ENCODE results near the gene TXK. TPM values are rescaled to one million over a fixed set of nuclear protein-coding genes. Genes with fewer than 3 reads are reported as not detected.
A peak's percentile ranks its signal among the peaks of the same experiment; 100 is the strongest.

Gene TXK
- total RNA-seq, 1 donor from 2014 or later: not detected

GRCh38 chr4:48129307-48130014 lies 4.6 kb downstream of the TXK start:
- Mint-ChIP-seq H3K4me1 (peaks cover 8% of the 10 kb centered on the region), H3K27me3 (ENCODE audit: low read depth) (no peaks in the 10 kb centered on the region), H3K4me3 (no peak overlapping the region), H3K36me3 (ENCODE audit: low read depth) (no peaks in the 10 kb centered on the region), H3K9me3 (no peaks in the 10 kb centered on the region), H3K27ac (ENCODE audit: unreplicated experiment) (no peak overlapping the region)
- no peak for TF ChIP-seq CTCF (conservative IDR thresholded peaks at IDR 0.05)
- no peak for DNase-seq (ENCODE audit: low read depth, low spot score)

- no peak overlapping the region for H3K4me3 Mint-ChIP-seq
Observed at GRCh38 chr4:48127682-48128404, 6.2 kb downstream of the TXK start.

DNA sequence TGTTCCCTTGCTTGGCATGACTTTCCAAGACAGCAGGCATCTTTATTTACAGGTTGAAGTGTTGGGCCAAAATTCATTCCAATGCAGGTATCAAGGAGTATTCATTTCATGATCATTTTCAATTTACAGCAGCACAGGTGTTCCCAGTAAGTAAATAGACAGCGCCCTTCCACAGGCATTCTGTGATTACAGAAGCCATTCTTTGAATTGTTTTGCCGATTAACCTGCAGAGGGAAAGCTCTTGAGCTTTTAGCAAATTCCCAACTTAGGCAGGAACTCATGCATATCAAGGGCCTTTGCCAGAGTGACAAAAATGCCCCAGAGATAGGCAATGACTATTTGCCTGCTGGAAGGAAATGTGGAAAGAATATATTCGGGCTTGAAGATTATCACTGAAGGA lies 6.8 kb downstream of the TXK start:
- Mint-ChIP-seq H3K36me3 (ENCODE audit: low read depth) (no peaks in the 10 kb centered on the region), H3K27me3 (ENCODE audit: low read depth) (no peaks in the 10 kb centered on the region), H3K27ac (ENCODE audit: unreplicated experiment) (no peak overlapping the region), H3K4me1 (peaks cover 8% of the 10 kb centered on the region), H3K4me3 (no peak overlapping the region), H3K9me3 (no peaks in the 10 kb centered on the region)
- no peak for TF ChIP-seq CTCF (conservative IDR thresholded peaks at IDR 0.05)
- DNase-seq (ENCODE audit: low read depth, low spot score): no peak

More at GRCh38 chr4:48127682-48128404, 6.2 kb downstream of the TXK start:
- H3K27ac Mint-ChIP-seq (ENCODE audit: unreplicated experiment): peak overlapping the region; percentile 96
- no peaks in the 10 kb centered on the region for H3K9me3 Mint-ChIP-seq
- H3K27me3 Mint-ChIP-seq (ENCODE audit: low read depth): no peaks in the 10 kb centered on the region
- peak; percentile 51 for DNase-seq (ENCODE audit: low read depth, low spot score)
- no peaks in the 10 kb centered on the region for H3K36me3 Mint-ChIP-seq (ENCODE audit: low read depth)
- peak; percentile 60 for TF ChIP-seq CTCF (conservative IDR thresholded peaks at IDR 0.05)
- H3K4me1 Mint-ChIP-seq: peaks cover 8% of the 10 kb centered on the region

- no peak for DNase-seq (ENCODE audit: low read depth, low spot score)
- Mint-ChIP-seq H3K9me3 (no peaks in the 10 kb centered on the region), H3K27me3 (ENCODE audit: low read depth) (no peaks in the 10 kb centered on the region), H3K4me1 (peaks cover 8% of the 10 kb centered on the region), H3K27ac (ENCODE audit: unreplicated experiment) (no peak overlapping the region), H3K36me3 (ENCODE audit: low read depth) (no peaks in the 10 kb centered on the region), H3K4me3 (no peak overlapping the region)
- TF ChIP-seq CTCF (conservative IDR thresholded peaks at IDR 0.05): no peak
Observed at GRCh38 chr4:48126621-48127020, 7.4 kb downstream of the TXK start.

DNA sequence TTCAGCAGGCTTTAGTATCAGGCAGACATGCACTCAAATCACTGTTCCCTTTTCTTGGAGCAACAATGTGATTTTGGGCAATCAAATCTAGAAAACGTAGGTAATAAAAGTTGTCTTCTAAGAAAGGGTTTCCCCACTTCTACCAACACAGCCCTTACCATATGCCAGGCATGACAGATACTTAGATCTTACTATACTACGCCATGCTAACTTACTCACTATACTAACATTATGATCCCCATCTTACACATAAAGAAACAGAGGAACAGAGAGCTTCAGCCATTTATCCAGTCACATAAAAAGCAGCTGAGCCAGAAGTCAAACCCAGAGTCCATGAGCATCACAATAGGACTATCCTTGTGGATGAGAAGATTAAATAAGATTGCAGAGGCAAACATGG lies 9.2 kb downstream of the TXK start:
- no peaks in the 10 kb centered on the region for H3K36me3 Mint-ChIP-seq (ENCODE audit: low read depth)
- peaks cover 8% of the 10 kb centered on the region for H3K4me1 Mint-ChIP-seq
- no peaks in the 10 kb centered on the region for H3K9me3 Mint-ChIP-seq
- H3K27me3 Mint-ChIP-seq (ENCODE audit: low read depth): no peaks in the 10 kb centered on the region
- DNase-seq (ENCODE audit: low read depth, low spot score): no peak
- H3K4me3 Mint-ChIP-seq: no peak overlapping the region
- H3K27ac Mint-ChIP-seq (ENCODE audit: unreplicated experiment): no peak overlapping the region
- TF ChIP-seq CTCF (conservative IDR thresholded peaks at IDR 0.05): no peak
